IMR-90 (cell line): ENCODE results near the gene NFE2L1. TPM values are rescaled to one million over a fixed set of nuclear protein-coding genes. Genes with fewer than 3 reads are reported as not detected.

Experiments
- ATAC-seq: fragments of 200-7000 bp; cut with Tn5 transposase; 2 replicates; pipeline ENCODE4 v1.9.1; 2020; ENCODE audit warnings: low read depth, mild to moderate bottlenecking, moderate library complexity
- BruUV-seq: library from RNA; stranded (reverse); fragments of 400-500 nt; replicated peaks from 2 replicates; lab custom pipeline; 2021; lab: Mats Ljungman, UMichigan
- CTCF ChIA-PET: fragments of 300-600 bp; formaldehyde crosslinking; extraction: SDS; loops from one replicate; lab custom pipeline; 2021; ENCODE audit warnings: antibody characterized with exemption; lab: Yijun Ruan, JAX
- POLR2A ChIA-PET: fragments of 300-600 bp; sonication (Branson Sonifier 250); formaldehyde crosslinking; loops from one replicate; lab custom pipeline; 2022; ENCODE audit warnings: antibody characterized with exemption; ENCODE audit not compliant: unreplicated experiment; lab: Charles Lee
- DNase-seq: peaks from one replicate; pipeline ENCODE4 v3.0.0; 2013
- H2AFZ ChIP-seq: replicated peaks from 2 replicates; pipeline ENCODE3; 2013; ENCODE audit warnings: low read length, mild to moderate bottlenecking; ENCODE audit not compliant: poor library complexity
- H2AK5ac ChIP-seq: 2 replicates; pipeline ENCODE4 v1.6.1; 2013; ENCODE audit warnings: low read depth, low read length, inconsistent platforms
- H2AK9ac ChIP-seq: replicated peaks from 2 replicates; pipeline ENCODE3; 2013; ENCODE audit warnings: mild to moderate bottlenecking, low read depth, low read length, moderate library complexity; ENCODE audit not compliant: poor library complexity
- H2BK120ac ChIP-seq: 2 replicates; pipeline ENCODE4 v1.6.1; 2013; ENCODE audit warnings: low read depth, low read length, inconsistent platforms
- H2BK15ac ChIP-seq: 3 replicates; pipeline ENCODE4 v1.6.1; 2013; ENCODE audit warnings: low read depth, low read length, inconsistent platforms
- H2BK20ac ChIP-seq: 2 replicates; pipeline ENCODE4 v1.6.1; 2013; ENCODE audit warnings: low read depth, mild to moderate bottlenecking, inconsistent platforms, low read length, moderate library complexity
- H2BK5ac ChIP-seq: 2 replicates; pipeline ENCODE4 v1.6.1; 2013; ENCODE audit warnings: mild to moderate bottlenecking, low read depth, low read length, inconsistent platforms; ENCODE audit not compliant: poor library complexity, severe bottlenecking
- H3K14ac ChIP-seq: replicated peaks from 2 replicates; pipeline ENCODE4 v1.6.1; 2013; ENCODE audit warnings: low read depth, low read length, inconsistent platforms
- H3K18ac ChIP-seq: 2 replicates; pipeline ENCODE4 v1.6.1; 2013; ENCODE audit warnings: low read depth, low read length, control low read depth
- H3K23ac ChIP-seq: 2 replicates; pipeline ENCODE4 v1.6.1; 2013; ENCODE audit warnings: low read depth, low read length, inconsistent platforms
- H3K27ac ChIP-seq: 2 replicates; pipeline ENCODE4 v1.5.1; 2013; ENCODE audit warnings: mild to moderate bottlenecking, control low read depth, low read length; ENCODE audit not compliant: insufficient read depth
- H3K27me3 ChIP-seq: 2 replicates; pipeline ENCODE4 v1.6.1; 2013; ENCODE audit warnings: low read length; ENCODE audit not compliant: control insufficient read depth, insufficient read depth
- H3K36me3 ChIP-seq: 2 replicates; pipeline ENCODE4 v1.6.1; 2013; ENCODE audit warnings: low read length, mixed read lengths; ENCODE audit not compliant: control insufficient read depth, insufficient read depth
- H3K4ac ChIP-seq: 2 replicates; pipeline ENCODE4 v1.6.1; 2013; ENCODE audit warnings: low read depth, low read length, inconsistent platforms
- H3K4me1 ChIP-seq: 2 replicates; pipeline ENCODE4 v1.6.1; 2013; ENCODE audit warnings: low read length, mixed read lengths; ENCODE audit not compliant: control insufficient read depth, insufficient read depth
- H3K4me2 ChIP-seq: 2 replicates; pipeline ENCODE4 v1.6.1; 2013; ENCODE audit warnings: low read depth, mild to moderate bottlenecking, control low read depth, low read length, moderate library complexity
- H3K4me3 ChIP-seq: 2 replicates; pipeline ENCODE4 v1.5.1; 2013; ENCODE audit warnings: low read depth, mild to moderate bottlenecking, control low read depth, low read length, moderate library complexity; ENCODE audit not compliant: insufficient read depth
- H3K56ac ChIP-seq: 2 replicates; pipeline ENCODE4 v1.6.1; 2013; ENCODE audit warnings: low read length, inconsistent platforms; ENCODE audit not compliant: insufficient read depth; ENCODE audit errors: extremely low read depth
- H3K79me1 ChIP-seq, 2 experiments: 2 replicates each; pipeline ENCODE4 v1.6.1; 2013; ENCODE audit warnings: low read length in 2 of 2, inconsistent platforms in 1 of 2, low read depth in 1 of 2
- H3K9ac ChIP-seq: 2 replicates; pipeline ENCODE4 v1.6.1; 2013; ENCODE audit warnings: low read depth, low read length, control low read depth
- H3K9me1 ChIP-seq: 2 replicates; pipeline ENCODE4 v1.6.1; 2013; ENCODE audit warnings: low read length, inconsistent platforms; ENCODE audit not compliant: insufficient read depth
- H3K9me3 ChIP-seq: 2 replicates; pipeline ENCODE4 v1.6.1; 2013; ENCODE audit warnings: low read length; ENCODE audit not compliant: control insufficient read depth, insufficient read depth
- H4K20me1 ChIP-seq: 2 replicates; pipeline ENCODE4 v1.6.1; 2013; ENCODE audit warnings: low read length, inconsistent platforms; ENCODE audit not compliant: insufficient read depth
- H4K5ac ChIP-seq: 2 replicates; pipeline ENCODE4 v1.6.1; 2013; ENCODE audit warnings: mild to moderate bottlenecking, low read depth, low read length, control low read depth
- H4K8ac ChIP-seq, 2 experiments: 2 replicates each; pipeline ENCODE4 v1.6.1; 2013; ENCODE audit warnings: low read depth in 2 of 2, low read length in 2 of 2, control low read depth in 1 of 2, inconsistent platforms in 1 of 2
- H4K91ac ChIP-seq: 2 replicates; pipeline ENCODE4 v1.6.1; 2013; ENCODE audit warnings: low read depth, low read length, inconsistent platforms; ENCODE audit not compliant: insufficient read depth
- BHLHE40 ChIP-seq: fragments of 150-350 bp; IDR thresholded peaks from 2 replicates; pipeline ENCODE4 v1.6.1; 2016; ENCODE audit warnings: mild to moderate bottlenecking, low read depth, low read length
- CEBPB ChIP-seq: IDR thresholded peaks from 2 replicates; pipeline ENCODE4 v1.6.1; 2012; ENCODE audit warnings: low read depth, low read length, improper control_type of control experiment
- CHD1 ChIP-seq: IDR thresholded peaks from 2 replicates; pipeline ENCODE4 v1.6.1; 2012; ENCODE audit warnings: low read depth, low read length, improper control_type of control experiment
- ELK1 ChIP-seq: fragments of 150-350 bp; IDR thresholded peaks from 2 replicates; pipeline ENCODE4 v1.6.1; 2016; ENCODE audit warnings: low read depth, mild to moderate bottlenecking, low read length, moderate library complexity, borderline replicate concordance
- FOS ChIP-seq: fragments of 150-350 bp; IDR thresholded peaks from 2 replicates; pipeline ENCODE4 v1.6.1; 2016; ENCODE audit warnings: low read depth, low read length
- MAFK ChIP-seq: IDR thresholded peaks from 2 replicates; pipeline ENCODE4 v1.6.1; 2012; ENCODE audit warnings: low read depth, low read length, improper control_type of control experiment
- MAZ ChIP-seq: IDR thresholded peaks from 2 replicates; pipeline ENCODE4 v1.6.1; 2012; ENCODE audit warnings: low read depth, mild to moderate bottlenecking, low read length, improper control_type of control experiment, moderate library complexity, borderline replicate concordance
- MXI1 ChIP-seq: IDR thresholded peaks from 2 replicates; pipeline ENCODE4 v1.6.1; 2012; ENCODE audit warnings: low read depth, mild to moderate bottlenecking, low read length, moderate library complexity, borderline replicate concordance
- NFE2L2 ChIP-seq: fragments of 150-350 bp; IDR thresholded peaks from 2 replicates; pipeline ENCODE4 v1.6.1; 2016; ENCODE audit warnings: low read depth, mild to moderate bottlenecking, low read length
- POLR2A ChIP-seq: IDR thresholded peaks from 2 replicates; pipeline ENCODE4 v1.6.1; 2012; ENCODE audit warnings: mild to moderate bottlenecking, low read depth, low read length
- RAD21 ChIP-seq: IDR thresholded peaks from 2 replicates; pipeline ENCODE4 v1.6.1; 2012; ENCODE audit warnings: low read length, improper control_type of control experiment
- RCOR1 ChIP-seq: IDR thresholded peaks from 2 replicates; pipeline ENCODE4 v1.6.1; 2012; ENCODE audit warnings: mild to moderate bottlenecking, low read length, improper control_type of control experiment; ENCODE audit not compliant: insufficient replicate concordance
- RFX5 ChIP-seq: IDR thresholded peaks from 2 replicates; pipeline ENCODE4 v1.8.0; 2012; ENCODE audit warnings: low read depth, mild to moderate bottlenecking, low read length, moderate library complexity
- SMC3 ChIP-seq: fragments of 150-350 bp; IDR thresholded peaks from 2 replicates; pipeline ENCODE4 v1.6.1; 2016; ENCODE audit warnings: low read depth, mild to moderate bottlenecking, antibody characterized with exemption, low read length, moderate library complexity
- USF2 ChIP-seq: fragments of 150-350 bp; IDR thresholded peaks from 2 replicates; pipeline ENCODE4 v1.6.1; 2017; ENCODE audit warnings: mild to moderate bottlenecking, antibody characterized with exemption, low read length, low read depth
- WGBS, 2 experiments: methylation state at CpG; one replicate each; pipeline versions ENCODE4 v1.1.5 to v1.1.7; 2013; ENCODE audit warnings: missing lambda C conversion rate in 2 of 2; ENCODE audit not compliant: insufficient read length in 1 of 2; ENCODE audit errors: extremely low coverage in 2 of 2; 5-methylcytosine and 5-hydroxymethylcytosine counted together
- dilution Hi-C: fragments of 300-500 bp; cut with HindIII; formaldehyde crosslinking; loops from one replicate; pipeline ENCODE4 v1.14.3; 2018; ENCODE audit warnings: low sequenced_read_pairs; ENCODE audit not compliant: unreplicated experiment
- in situ Hi-C: fragments of 300-500 bp; cut with MboI; formaldehyde crosslinking; loops from 3 replicates; pipeline ENCODE4 v1.14.3; 2019; ENCODE audit warnings: low sequenced_read_pairs, inconsistent platforms, mixed read lengths
- intact Hi-C: fragments of 100-400 bp; cut with micrococcal nuclease; formaldehyde crosslinking; loops from 2 replicates; pipeline ENCODE4 v1.10.0; 2022
- polyA plus RNA-seq, 3 experiments: library from polyadenylated mRNA; depleted of rRNA; stranded (reverse); fragments of >200 nt; gene quantifications; 2 replicates each; pipeline ENCODE4 v1.2.3, GENCODE V29; 2012; ENCODE audit warnings: low replicate concordance in 1 of 3
- total RNA-seq: library from RNA; depleted of rRNA; stranded (reverse); fragments of >200 nt; gene quantifications from 2 replicates; pipeline ENCODE4 v1.2.3, GENCODE V29; 2012

NFE2L1 gene
- total and polyA plus RNA-seq, 2 of the 4 experiments (the other 2 are of a cell fraction): 42.8 to 122 TPM

- Histone ChIP-seq H3K23ac (no peak overlapping the region), H4K5ac (no peak overlapping the region), H3K27me3 (no peaks in the 10 kb centered on the region), H2AFZ (no peak overlapping the region), H3K9me3 (no peaks in the 10 kb centered on the region), H4K20me1 (peaks cover 3% of the 10 kb centered on the region), H2AK5ac (no peak overlapping the region), H2BK20ac (no peak overlapping the region), H3K27ac (no peak overlapping the region), H3K14ac (no peak overlapping the region), H3K4me3 (no peak overlapping the region), H3K56ac (no peak overlapping the region), H3K9me1 (0 out of 2 replicates have a peak, but pooled peaks cover 3% of the 10 kb centered on the region), H3K18ac (no peak overlapping the region), H2BK120ac (no peak overlapping the region), H3K9ac (no peak overlapping the region), H3K4me1 (peaks cover 2% of the 10 kb centered on the region; the same call in 1 of the 2 replicates), H3K36me3 (no peaks in the 10 kb centered on the region), H3K4me2 (no peak overlapping the region), H2BK15ac (no peak overlapping the region), H4K8ac (no peak overlapping the region), H3K79me1 (peaks cover 7 to 42% of the 10 kb centered on the region in 2 experiments), H2AK9ac (no peak overlapping the region), H4K91ac (no peak overlapping the region), H3K4ac (no peak overlapping the region), H2BK5ac (no peak overlapping the region)
- POLR2A ChIA-PET: interaction anchor here (0.6 kb wide), 1 partner anchor 208 kb away, joined by 3 read pairs; no protein-coding TSS in a partner anchor
- no TSS peak for BruUV-seq
- WGBS, 2 experiments: 73% methylated on average over 3 of the region's 8 CpGs; no CpG with 5 or more reads in 1 of the 2 experiments
- dilution Hi-C loops (no loop called here), in situ Hi-C loops (no loop called here), intact Hi-C loops (loop anchor here (5.0 kb wide), 1 partner anchor 447 kb away; no protein-coding TSS in a partner anchor)
- TF ChIP-seq MXI1 (no peak), SMC3 (no peak), USF2 (no peak), MAFK (no peak), MAZ (no peak), ELK1 (no peak), BHLHE40 (no peak), FOS (no peak), CHD1 (no peak), POLR2A (no peak), RAD21 (no peak), RFX5 (no peak), CEBPB (no peak), NFE2L2 (no peak), RCOR1 (no peak)
- CTCF ChIA-PET: no interaction called here
- ATAC-seq (no peak), DNase-seq (no peak)
These were observed 2.7 kb upstream of the NFE2L1 start for GRCh38 chr17:48045316-48046001.
